Measurements from ENCODE around the gene SMARCA5. TPM values are rescaled to one million over a fixed set of nuclear protein-coding genes. Genes with fewer than 3 reads are reported as not detected.

SMARCA5 gene, protein sequence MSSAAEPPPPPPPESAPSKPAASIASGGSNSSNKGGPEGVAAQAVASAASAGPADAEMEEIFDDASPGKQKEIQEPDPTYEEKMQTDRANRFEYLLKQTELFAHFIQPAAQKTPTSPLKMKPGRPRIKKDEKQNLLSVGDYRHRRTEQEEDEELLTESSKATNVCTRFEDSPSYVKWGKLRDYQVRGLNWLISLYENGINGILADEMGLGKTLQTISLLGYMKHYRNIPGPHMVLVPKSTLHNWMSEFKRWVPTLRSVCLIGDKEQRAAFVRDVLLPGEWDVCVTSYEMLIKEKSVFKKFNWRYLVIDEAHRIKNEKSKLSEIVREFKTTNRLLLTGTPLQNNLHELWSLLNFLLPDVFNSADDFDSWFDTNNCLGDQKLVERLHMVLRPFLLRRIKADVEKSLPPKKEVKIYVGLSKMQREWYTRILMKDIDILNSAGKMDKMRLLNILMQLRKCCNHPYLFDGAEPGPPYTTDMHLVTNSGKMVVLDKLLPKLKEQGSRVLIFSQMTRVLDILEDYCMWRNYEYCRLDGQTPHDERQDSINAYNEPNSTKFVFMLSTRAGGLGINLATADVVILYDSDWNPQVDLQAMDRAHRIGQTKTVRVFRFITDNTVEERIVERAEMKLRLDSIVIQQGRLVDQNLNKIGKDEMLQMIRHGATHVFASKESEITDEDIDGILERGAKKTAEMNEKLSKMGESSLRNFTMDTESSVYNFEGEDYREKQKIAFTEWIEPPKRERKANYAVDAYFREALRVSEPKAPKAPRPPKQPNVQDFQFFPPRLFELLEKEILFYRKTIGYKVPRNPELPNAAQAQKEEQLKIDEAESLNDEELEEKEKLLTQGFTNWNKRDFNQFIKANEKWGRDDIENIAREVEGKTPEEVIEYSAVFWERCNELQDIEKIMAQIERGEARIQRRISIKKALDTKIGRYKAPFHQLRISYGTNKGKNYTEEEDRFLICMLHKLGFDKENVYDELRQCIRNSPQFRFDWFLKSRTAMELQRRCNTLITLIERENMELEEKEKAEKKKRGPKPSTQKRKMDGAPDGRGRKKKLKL
- 47.3 and 49.8 TPM in 2 replicates for total RNA-seq

DNA sequence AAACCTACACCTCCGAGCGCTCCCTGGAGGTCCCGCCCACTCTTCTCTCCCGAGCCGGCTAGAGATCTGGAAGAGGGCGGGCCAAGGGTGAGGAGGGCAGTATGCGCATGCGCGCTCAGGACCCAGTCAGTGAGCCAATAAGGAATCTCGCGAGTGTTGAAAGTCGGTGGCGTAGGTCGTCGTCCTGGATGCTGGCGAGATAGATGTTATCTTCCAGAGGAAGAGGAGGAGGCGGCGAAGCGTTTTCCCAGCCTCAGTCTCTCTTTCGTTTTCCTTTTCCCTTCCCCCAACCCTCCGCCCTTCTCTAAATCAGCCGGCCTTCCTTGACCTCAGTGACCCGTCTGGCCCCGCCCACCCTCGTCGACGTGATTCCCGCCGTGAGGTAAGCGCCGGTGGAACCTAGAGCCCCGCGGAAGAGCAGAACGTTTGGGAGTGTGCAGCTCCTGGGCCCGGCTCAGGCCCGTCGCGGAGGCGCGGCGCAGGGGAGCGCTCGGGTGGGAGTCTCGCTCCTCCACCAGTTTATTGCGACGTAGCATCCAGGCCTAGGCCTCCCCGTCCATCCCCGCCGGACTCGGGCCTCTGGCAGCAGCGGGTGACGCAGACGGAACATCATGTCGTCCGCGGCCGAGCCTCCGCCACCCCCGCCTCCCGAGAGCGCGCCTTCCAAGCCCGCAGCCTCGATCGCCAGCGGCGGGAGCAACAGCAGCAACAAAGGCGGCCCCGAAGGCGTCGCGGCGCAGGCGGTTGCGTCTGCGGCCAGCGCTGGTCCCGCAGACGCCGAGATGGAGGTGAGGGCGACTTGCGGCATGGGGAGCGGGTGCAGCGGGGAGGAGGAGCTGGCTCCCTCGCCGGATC, at the start of gene SMARCA5:
TSS of gene SMARCA5 (plus strand) at position 389 of the 855 bp plus-strand sequence. CDS start at position 612, 223 bp downstream.
- peak within 1 kb of the TSS; percentile 99 for H3K4me3 Mint-ChIP-seq
- ChIA-PET POLR2A (interaction anchor here (0.6 to 2.0 kb wide), 11 partner anchors 14 to 1815 kb away, joined by 3 to 10 read pairs (median 3); partner anchors contain the start of genes GAB1 and USP38), CTCF (no interaction called here)
- intact Hi-C loops (cut with micrococcal nuclease) = loop anchor here (1.0 to 5.0 kb wide), 9 partner anchors 46 to 1667 kb away; partner anchors contain the start of genes ABCE1, ANAPC10, OTUD4 and USP38
- DNase-seq (peak; percentile 89), ATAC-seq (ENCODE audit: low read depth) (peak; percentile 88)
- no peak for TF ChIP-seq CTCF (IDR thresholded peaks at IDR 0.05)
- H3K27ac Mint-ChIP-seq = peak within 1 kb of the TSS; percentile 100
- peaks cover 3% of the 10 kb centered on the region for H3K9me3 Mint-ChIP-seq
- peaks cover 47% of the 10 kb centered on the region for H3K4me1 Mint-ChIP-seq
- H3K27me3 Mint-ChIP-seq = no peaks in the 10 kb centered on the region
- peaks cover 30% of the 10 kb centered on the region for H3K36me3 Mint-ChIP-seq (ENCODE audit: low read depth)

- peaks cover 21% of the 10 kb centered on the region for H3K4me1 Mint-ChIP-seq
- intact Hi-C loops (cut with micrococcal nuclease) = no loop called here
- peak overlapping the region; percentile 50 for H3K27ac Mint-ChIP-seq
- H3K4me3 Mint-ChIP-seq = no peak overlapping the region
- no peak for TF ChIP-seq CTCF (IDR thresholded peaks at IDR 0.05)
- DNase-seq (no peak), ATAC-seq (ENCODE audit: low read depth) (peak; percentile 50)
- H3K9me3 Mint-ChIP-seq = no peaks in the 10 kb centered on the region
- CTCF ChIA-PET = interaction anchor here (0.9 kb wide), 1 partner anchor 98 kb away, joined by 4 read pairs; no protein-coding TSS in a partner anchor
- POLR2A ChIA-PET = no interaction called here
- H3K36me3 Mint-ChIP-seq (ENCODE audit: low read depth) = peaks cover 11% of the 10 kb centered on the region
- H3K27me3 Mint-ChIP-seq = no peaks in the 10 kb centered on the region
Observed at GRCh38 chr4:143473334-143474126, 40.0 kb upstream of the SMARCA5 start.

- intact Hi-C loops (cut with micrococcal nuclease) = no loop called here
- no peak for TF ChIP-seq CTCF (IDR thresholded peaks at IDR 0.05)
- Mint-ChIP-seq H3K4me3 (no peak overlapping the region), H3K27ac (no peak overlapping the region), H3K4me1 (peaks cover 21% of the 10 kb centered on the region), H3K36me3 (ENCODE audit: low read depth) (no peaks in the 10 kb centered on the region), H3K27me3 (no peaks in the 10 kb centered on the region), H3K9me3 (no peaks in the 10 kb centered on the region)
- ATAC-seq (ENCODE audit: low read depth) (no peak), DNase-seq (no peak)
- CTCF ChIA-PET = interaction anchor here (1.3 kb wide), 1 partner anchor 102 kb away, joined by 3 read pairs; no protein-coding TSS in a partner anchor
- POLR2A ChIA-PET = no interaction called here
Observed at GRCh38 chr4:143477487-143477886, 36.0 kb upstream of the SMARCA5 start.

GRCh38 chr4:143481361-143481760, 32.1 kb upstream of the SMARCA5 start:
- no peak for TF ChIP-seq CTCF (IDR thresholded peaks at IDR 0.05)
- H3K36me3 Mint-ChIP-seq (ENCODE audit: low read depth) = no peaks in the 10 kb centered on the region
- no peak overlapping the region for H3K27ac Mint-ChIP-seq
- no peaks in the 10 kb centered on the region for H3K9me3 Mint-ChIP-seq
- H3K4me3 Mint-ChIP-seq = no peak overlapping the region
- peaks cover 6% of the 10 kb centered on the region for H3K27me3 Mint-ChIP-seq
- POLR2A ChIA-PET = no interaction called here
- DNase-seq (no peak), ATAC-seq (ENCODE audit: low read depth) (no peak)
- CTCF ChIA-PET = interaction anchor here (0.7 to 1.6 kb wide), 3 partner anchors 105 to 902 kb away, joined by 3 to 10 read pairs (median 3); no protein-coding TSS in a partner anchor
- intact Hi-C loops (cut with micrococcal nuclease) = no loop called here
- no peaks in the 10 kb centered on the region for H3K4me1 Mint-ChIP-seq

Data from activated B cell treated with CpG ODN at 0.5 μM for 24 hours (primary cell).